H9 (cell line): ENCODE measurements around the gene TSPAN3. TPM values are rescaled to one million over a fixed set of nuclear protein-coding genes. Genes with fewer than 3 reads are reported as not detected.

ENCODE experiments used
- DNase-seq: peaks from one replicate; pipeline ENCODE4 v3.0.0-alpha.2; 2017
- H2AFZ ChIP-seq: one replicate; pipeline ENCODE4 v1.6.1; 2013; ENCODE audit warnings: mild to moderate bottlenecking, low read length, control low read depth, moderate library complexity
- H2AK5ac ChIP-seq: 2 replicates; pipeline ENCODE4 v1.6.1; 2013; ENCODE audit warnings: low read length, control low read depth, mixed read lengths; ENCODE audit not compliant: insufficient read length
- H2BK120ac ChIP-seq: one replicate; pipeline ENCODE4 v1.6.1; 2013; ENCODE audit warnings: low read depth, mild to moderate bottlenecking, low read length, control low read depth, inconsistent platforms; ENCODE audit not compliant: poor library complexity, severe bottlenecking
- H2BK12ac ChIP-seq: 2 replicates; pipeline ENCODE4 v1.6.1; 2013; ENCODE audit warnings: low read length, control low read depth, mixed read lengths, low read depth; ENCODE audit not compliant: insufficient read length
- H2BK15ac ChIP-seq: 2 replicates; pipeline ENCODE4 v1.6.1; 2013; ENCODE audit warnings: low read depth, low read length, control low read depth
- H2BK20ac ChIP-seq: one replicate; pipeline ENCODE4 v1.6.1; 2013; ENCODE audit warnings: low read depth, mild to moderate bottlenecking, low read length, control low read depth, inconsistent platforms; ENCODE audit not compliant: poor library complexity, severe bottlenecking
- H2BK5ac ChIP-seq: 2 replicates; pipeline ENCODE4 v1.6.1; 2013; ENCODE audit warnings: low read length, control low read depth, mixed read lengths; ENCODE audit not compliant: insufficient read length
- H3K14ac ChIP-seq: 2 replicates; pipeline ENCODE4 v1.6.1; 2013; ENCODE audit warnings: low read length, control low read depth; ENCODE audit not compliant: insufficient read depth
- H3K18ac ChIP-seq: 2 replicates; pipeline ENCODE4 v1.6.1; 2013; ENCODE audit warnings: low read depth, mild to moderate bottlenecking, mixed read lengths, low read length, control low read depth; ENCODE audit not compliant: insufficient read length
- H3K23ac ChIP-seq: 2 replicates; pipeline ENCODE4 v1.6.1; 2013; ENCODE audit warnings: low read length, control low read depth, mixed read lengths, low read depth; ENCODE audit not compliant: insufficient read length
- H3K23me2 ChIP-seq: 2 replicates; pipeline ENCODE4 v1.6.1; 2013; ENCODE audit warnings: low read depth, mild to moderate bottlenecking, mixed read lengths, low read length, control low read depth; ENCODE audit not compliant: insufficient read length, poor library complexity, severe bottlenecking
- H3K27ac ChIP-seq: 2 replicates; pipeline ENCODE4 v1.5.1; 2013; ENCODE audit warnings: low read length, control low read depth, mixed read lengths, low read depth; ENCODE audit not compliant: insufficient read length
- H3K27me3 ChIP-seq: 2 replicates; pipeline ENCODE4 v1.6.1; 2013; ENCODE audit warnings: low read length, control low read depth, inconsistent platforms; ENCODE audit not compliant: insufficient read depth
- H3K4ac ChIP-seq: 2 replicates; pipeline ENCODE4 v1.6.1; 2013; ENCODE audit warnings: low read depth, mild to moderate bottlenecking, control low read depth, inconsistent platforms, low read length, moderate library complexity
- H3K4me1 ChIP-seq: 2 replicates; pipeline ENCODE4 v1.6.1; 2013; ENCODE audit warnings: low read length, control low read depth, inconsistent platforms; ENCODE audit not compliant: insufficient read depth
- H3K4me2 ChIP-seq: 2 replicates; pipeline ENCODE4 v1.6.1; 2013; ENCODE audit warnings: low read length, control low read depth, mixed read lengths; ENCODE audit not compliant: insufficient read length, insufficient read depth
- H3K56ac ChIP-seq: 2 replicates; pipeline ENCODE4 v1.6.1; 2013; ENCODE audit warnings: low read depth, mild to moderate bottlenecking, mixed read lengths, low read length, control low read depth; ENCODE audit not compliant: insufficient read length
- H3K79me1 ChIP-seq: 2 replicates; pipeline ENCODE4 v1.6.1; 2013; ENCODE audit warnings: low read depth, mild to moderate bottlenecking, moderate library complexity, low read length, control low read depth, inconsistent platforms; ENCODE audit not compliant: insufficient read depth, poor library complexity, severe bottlenecking
- H3K79me2 ChIP-seq: 2 replicates; pipeline ENCODE4 v1.6.1; 2013; ENCODE audit warnings: low read length, control low read depth, inconsistent platforms; ENCODE audit not compliant: insufficient read depth
- H3K9ac ChIP-seq: 2 replicates; pipeline ENCODE4 v1.6.1; 2013; ENCODE audit warnings: low read length, control low read depth, mixed read lengths; ENCODE audit not compliant: insufficient read length; ENCODE audit errors: extremely low read depth
- H3K9me3 ChIP-seq: one replicate; pipeline ENCODE4 v1.6.1; 2013; ENCODE audit warnings: low read depth, low read length, inconsistent platforms; ENCODE audit not compliant: control insufficient read depth
- H3T11ph ChIP-seq: one replicate; pipeline ENCODE4 v1.6.1; 2013; ENCODE audit warnings: mild to moderate bottlenecking, low read length, control low read depth, inconsistent platforms
- H4K20me1 ChIP-seq: one replicate; pipeline ENCODE4 v1.6.1; 2013; ENCODE audit not compliant: control insufficient read depth, insufficient read length, insufficient read depth
- H4K5ac ChIP-seq: 2 replicates; pipeline ENCODE4 v1.6.1; 2013; ENCODE audit warnings: low read depth, mild to moderate bottlenecking, mixed read lengths, low read length, control low read depth; ENCODE audit not compliant: insufficient read length
- H4K8ac ChIP-seq: replicated peaks from 2 replicates; pipeline ENCODE4 v1.6.1; 2013; ENCODE audit warnings: low read length, control low read depth, mixed read lengths, low read depth; ENCODE audit not compliant: insufficient read length
- H4K91ac ChIP-seq: 2 replicates; pipeline ENCODE4 v1.6.1; 2013; ENCODE audit warnings: low read depth, mild to moderate bottlenecking, moderate library complexity, mixed read lengths, low read length, control low read depth; ENCODE audit not compliant: insufficient read length
- H3K27ac Mint-ChIP-seq, 3 experiments: 2 replicates in 2 of 3; 3 replicates in 1 of 3; pipeline ENCODE4 v1.8.0; 2020 to 2021; ENCODE audit warnings: mixed read lengths in 3 of 3, mild to moderate bottlenecking in 1 of 3, moderate library complexity in 1 of 3
- H3K27me3 Mint-ChIP-seq: 2 replicates; pipeline ENCODE4 v1.8.0; 2021; ENCODE audit warnings: low read depth, mild to moderate bottlenecking, moderate library complexity, mixed read lengths
- H3K36me3 Mint-ChIP-seq, 3 experiments: 2 replicates in 2 of 3; 3 replicates in 1 of 3; pipeline ENCODE4 v1.8.0; 2020 to 2021; ENCODE audit warnings: low read depth in 3 of 3, mixed read lengths in 3 of 3; ENCODE audit not compliant: insufficient read depth in 1 of 3
- H3K4me1 Mint-ChIP-seq, 2 experiments: 2 replicates each; pipeline ENCODE4 v1.8.0; 2020; ENCODE audit warnings: mixed read lengths in 2 of 2
- H3K4me3 Mint-ChIP-seq, 2 experiments: 2 replicates in 1 of 2; 3 replicates in 1 of 2; pipeline ENCODE4 v1.8.0; 2020 to 2021; ENCODE audit warnings: mild to moderate bottlenecking in 2 of 2, mixed read lengths in 2 of 2, moderate library complexity in 1 of 2
- H3K9me3 Mint-ChIP-seq, 2 experiments: 2 replicates in 1 of 2; 3 replicates in 1 of 2; pipeline ENCODE4 v1.8.0; 2020; ENCODE audit warnings: mild to moderate bottlenecking in 2 of 2, mixed read lengths in 2 of 2, moderate library complexity in 1 of 2
- WGBS: extraction: QIAGEN DNeasy Blood & Tissue Kit; methylation state at CpG from one replicate; pipeline ENCODE4 v1.1.7; 2013; ENCODE audit warnings: missing lambda C conversion rate, low lambda C conversion rate, mixed read lengths; ENCODE audit not compliant: insufficient read length; ENCODE audit errors: extremely low coverage; 5-methylcytosine and 5-hydroxymethylcytosine counted together
- total RNA-seq: library from RNA; stranded (reverse); gene quantifications from 2 replicates; pipeline ENCODE4 v1.2.1, GENCODE V29; 2021
- TF ChIP-seq, protein P1 (sequence below): fragments of 200-600 bp; sonication (generic); conservative IDR thresholded peaks from 3 replicates; pipeline ENCODE4 v1.8.0; 2021; ENCODE audit warnings: antibody characterized with exemption, mild to moderate bottlenecking

The TSPAN3 gene
- total RNA-seq, 1 experiment from 2014 or later: 117 TPM

DNA sequence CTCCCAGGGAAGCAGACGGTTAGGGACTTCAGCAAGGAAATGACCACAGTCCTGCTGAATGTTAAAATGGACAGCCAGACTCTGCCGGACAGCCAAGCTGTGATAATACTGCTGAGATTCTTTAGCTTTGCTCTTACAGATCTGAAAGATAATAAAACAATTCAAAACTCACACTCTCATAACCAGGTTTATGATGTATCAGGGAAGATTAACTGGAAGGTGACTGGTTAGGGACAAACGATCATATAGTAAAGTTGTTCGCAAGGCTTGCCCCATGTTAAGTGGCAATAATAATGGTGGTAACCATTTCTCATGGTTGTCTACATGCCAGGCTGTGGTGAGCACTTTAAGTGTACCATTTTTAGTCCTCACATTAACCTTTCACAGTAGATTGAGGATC is 44.3 kb upstream of the TSPAN3 start:
- H3K27ac Mint-ChIP-seq: no peak overlapping the region
- no peaks in the 10 kb centered on the region for H3K27me3 Mint-ChIP-seq
- no CpG with 5 or more reads among the region's 4 CpGs for WGBS

More for the DNA sequence above, 44.3 kb upstream of the TSPAN3 start:
- Histone ChIP-seq H4K5ac (no peak overlapping the region), H3K9ac (no peak overlapping the region), H2BK15ac (no peak overlapping the region), H2BK5ac (no peak overlapping the region), H3K23ac (no peak overlapping the region), H2BK12ac (no peak overlapping the region), H3T11ph (no peak overlapping the region), H4K20me1 (no peaks in the 10 kb centered on the region), H3K27ac (no peak overlapping the region), H2BK120ac (no peak overlapping the region), H2BK20ac (no peak overlapping the region), H4K91ac (no peak overlapping the region), H3K27me3 (no peaks in the 10 kb centered on the region), H3K23me2 (no peaks in the 10 kb centered on the region), H3K14ac (no peak overlapping the region), H3K4me2 (no peak overlapping the region), H3K4ac (no peak overlapping the region), H2AK5ac (no peak overlapping the region), H3K9me3 (no peaks in the 10 kb centered on the region), H2AFZ (no peak overlapping the region), H3K56ac (no peak overlapping the region), H4K8ac (no peak overlapping the region), H3K79me1 (no peaks in the 10 kb centered on the region), H3K79me2 (no peaks in the 10 kb centered on the region), H3K4me1 (peaks cover 6% of the 10 kb centered on the region), H3K18ac (no peak overlapping the region)
- Mint-ChIP-seq H3K4me1 (peaks cover 5 to 15% of the 10 kb centered on the region in 2 experiments), H3K36me3 (peaks cover 0 to 5% (median 2%) of the 10 kb centered on the region in 3 experiments; a peak in 3 of 7 replicates), H3K4me3 (no peak overlapping the region), H3K9me3 (no peaks in the 10 kb centered on the region)
- no peak for DNase-seq
- TF ChIP-seq, protein P1, sequence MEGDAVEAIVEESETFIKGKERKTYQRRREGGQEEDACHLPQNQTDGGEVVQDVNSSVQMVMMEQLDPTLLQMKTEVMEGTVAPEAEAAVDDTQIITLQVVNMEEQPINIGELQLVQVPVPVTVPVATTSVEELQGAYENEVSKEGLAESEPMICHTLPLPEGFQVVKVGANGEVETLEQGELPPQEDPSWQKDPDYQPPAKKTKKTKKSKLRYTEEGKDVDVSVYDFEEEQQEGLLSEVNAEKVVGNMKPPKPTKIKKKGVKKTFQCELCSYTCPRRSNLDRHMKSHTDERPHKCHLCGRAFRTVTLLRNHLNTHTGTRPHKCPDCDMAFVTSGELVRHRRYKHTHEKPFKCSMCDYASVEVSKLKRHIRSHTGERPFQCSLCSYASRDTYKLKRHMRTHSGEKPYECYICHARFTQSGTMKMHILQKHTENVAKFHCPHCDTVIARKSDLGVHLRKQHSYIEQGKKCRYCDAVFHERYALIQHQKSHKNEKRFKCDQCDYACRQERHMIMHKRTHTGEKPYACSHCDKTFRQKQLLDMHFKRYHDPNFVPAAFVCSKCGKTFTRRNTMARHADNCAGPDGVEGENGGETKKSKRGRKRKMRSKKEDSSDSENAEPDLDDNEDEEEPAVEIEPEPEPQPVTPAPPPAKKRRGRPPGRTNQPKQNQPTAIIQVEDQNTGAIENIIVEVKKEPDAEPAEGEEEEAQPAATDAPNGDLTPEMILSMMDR: no peak
